ENCODE data around the gene KCNQ1OT1.

The KCNQ1OT1 gene

DNA sequence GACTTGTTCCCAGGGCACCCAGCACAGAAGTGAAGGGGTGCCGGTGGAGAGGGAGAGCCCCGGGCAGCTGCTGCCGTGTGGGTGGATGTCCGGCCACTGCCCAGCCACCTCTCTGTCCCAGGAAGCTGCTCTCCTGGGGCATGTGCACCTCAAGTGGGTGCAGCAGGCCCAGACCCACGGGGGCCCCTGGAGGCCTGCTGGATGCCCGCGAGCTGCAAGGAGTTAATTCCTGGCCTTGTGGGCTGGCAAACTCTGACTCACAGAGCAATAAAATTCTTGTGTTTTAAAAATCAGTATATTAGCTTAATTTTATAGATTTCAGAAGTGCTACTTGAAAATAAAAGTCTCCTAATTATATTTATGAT, 37.4 kb upstream of the KCNQ1OT1 start:
- DNase-seq (ENCODE audit: low read depth in 1 of 2, low spot score in 1 of 2): no peak

DNA sequence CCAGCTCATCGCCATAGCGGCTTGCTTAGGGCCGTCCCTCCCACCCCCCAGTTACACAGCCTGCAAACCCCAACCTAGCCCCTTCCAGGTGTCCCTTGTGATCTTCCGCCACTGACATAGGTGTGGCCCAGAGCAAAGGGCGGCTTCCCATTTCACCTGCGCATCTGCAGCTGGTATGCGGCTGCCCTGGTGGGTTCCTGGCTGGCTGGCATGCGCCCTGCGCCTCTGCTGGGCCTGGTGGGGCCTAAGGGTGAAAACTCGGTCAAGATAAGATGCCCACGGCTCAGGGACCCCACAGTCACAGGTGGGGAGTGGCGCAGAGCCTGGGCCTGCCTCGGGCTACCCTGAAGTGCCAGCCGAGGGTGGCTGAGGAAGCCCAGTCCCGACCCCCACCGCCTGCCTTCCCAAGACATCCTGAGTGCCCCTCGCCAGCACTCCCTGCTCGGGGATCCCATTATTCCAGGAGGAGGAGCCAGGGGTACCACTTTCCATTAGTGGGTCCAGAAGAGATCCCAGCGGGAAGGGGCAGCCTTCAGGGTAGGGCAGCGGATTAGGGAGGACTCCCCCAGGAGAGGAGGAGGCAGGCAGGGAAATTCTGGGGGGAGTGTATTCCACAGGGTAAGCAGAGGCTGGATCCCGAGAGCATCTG, 36.9 kb upstream of the KCNQ1OT1 start:
- DNase-seq (ENCODE audit: low read depth in 1 of 2, low spot score in 1 of 2): no peak

DNA sequence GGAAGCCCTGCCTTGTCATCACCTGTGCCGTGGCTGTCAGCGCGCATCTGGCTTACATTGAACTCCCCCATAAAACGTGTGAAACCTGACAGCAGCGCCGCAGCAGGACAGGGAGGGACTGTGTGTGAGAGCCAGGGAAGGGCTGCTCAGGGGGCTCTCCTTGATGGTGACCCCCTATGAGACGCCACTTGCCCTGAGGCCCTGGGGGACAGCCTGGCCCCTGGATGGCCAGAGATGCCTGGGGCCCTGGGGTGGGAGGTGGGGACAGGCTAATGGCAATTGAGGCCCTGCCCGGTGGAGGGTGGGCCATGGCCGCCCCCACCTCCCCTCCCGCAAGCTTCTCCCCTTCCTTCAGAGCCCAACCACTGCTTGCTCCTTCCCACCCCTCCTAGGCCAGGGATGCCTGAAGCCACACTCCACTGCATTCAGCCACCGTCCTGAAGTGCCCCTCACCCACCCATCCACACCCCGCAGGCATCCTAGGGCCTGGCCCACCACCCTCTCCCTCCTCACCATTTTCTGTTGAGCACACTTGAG, 35.3 kb upstream of the KCNQ1OT1 start:
- no peak for DNase-seq (ENCODE audit: low read depth in 1 of 2, low spot score in 1 of 2)

DNA sequence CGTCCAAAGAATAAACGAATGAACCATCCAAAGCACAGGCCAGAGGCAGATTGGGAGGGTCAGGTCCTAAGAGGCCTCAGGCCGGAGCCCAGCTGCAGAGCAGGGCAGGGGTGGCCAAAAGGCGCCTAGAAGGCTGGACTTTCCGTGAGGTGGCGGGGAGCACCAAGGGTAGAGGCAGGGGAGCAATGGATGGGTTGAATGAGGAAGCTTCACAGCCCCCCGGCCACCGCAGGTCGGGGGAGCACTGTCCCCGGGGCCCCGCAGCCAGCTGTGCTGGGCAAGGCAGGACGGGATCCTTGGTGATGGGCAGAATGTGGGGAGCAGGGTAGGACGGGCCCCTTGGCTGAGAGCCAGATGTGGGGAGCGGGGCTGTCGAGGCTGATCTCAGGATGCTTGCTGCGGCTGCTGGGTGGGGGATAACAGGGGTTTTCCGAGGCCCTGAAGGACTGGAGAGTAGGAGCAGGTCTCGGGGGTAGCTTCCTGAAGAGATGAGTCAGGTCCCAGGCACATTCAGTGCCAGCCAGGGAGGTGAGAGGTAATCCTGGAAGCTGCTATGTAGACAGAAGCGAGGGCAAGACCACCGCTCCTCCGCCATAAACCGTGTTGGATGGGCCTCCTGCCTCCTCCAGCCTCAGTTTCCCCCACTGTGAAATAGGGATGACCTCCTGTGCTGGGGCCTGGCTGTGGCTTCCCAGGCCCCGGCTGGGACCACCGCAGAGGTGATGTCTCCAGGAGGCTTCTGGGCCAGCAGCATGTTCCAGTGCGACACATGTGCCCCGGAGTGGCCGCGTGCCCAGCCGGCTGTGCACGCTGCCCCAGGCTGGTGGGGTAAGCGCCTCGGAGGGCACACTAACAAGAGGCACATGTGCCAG, 34.6 kb upstream of the KCNQ1OT1 start:
- DNase-seq (ENCODE audit: low read depth in 1 of 2, low spot score in 1 of 2): no peak

DNA sequence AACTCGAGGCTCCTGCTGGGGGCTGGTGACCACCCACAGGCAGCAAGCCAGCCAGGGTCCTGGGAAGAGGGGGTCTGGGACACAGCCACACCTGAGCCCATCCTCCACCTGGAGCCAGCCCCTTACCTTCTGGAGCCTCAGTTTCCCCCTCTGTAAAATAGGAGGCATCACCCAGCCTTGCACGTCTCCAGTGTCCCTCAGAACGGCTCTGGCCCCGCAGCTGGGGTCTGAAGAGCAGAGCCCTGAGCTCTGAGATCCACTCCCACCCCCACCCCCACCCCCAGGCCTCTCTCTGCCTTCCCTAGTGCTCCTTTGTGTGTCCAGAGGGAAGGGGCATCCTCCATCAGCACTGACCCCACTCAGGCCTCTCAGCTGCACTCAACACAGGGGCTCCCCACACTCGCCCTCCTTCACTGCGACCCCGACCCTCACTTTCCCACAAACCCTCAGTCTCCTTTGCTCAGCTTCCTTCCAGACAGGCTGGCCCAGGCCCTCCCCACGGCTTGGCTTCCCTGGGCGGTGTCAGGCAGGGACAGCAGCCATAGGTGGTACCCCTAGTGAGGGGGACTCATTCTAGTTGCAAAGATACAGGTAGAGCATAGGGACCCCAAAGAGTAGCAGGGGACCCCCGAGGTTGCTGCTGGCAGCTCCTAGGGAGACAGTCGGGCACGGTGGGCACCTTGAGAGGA, 33.3 kb upstream of the KCNQ1OT1 start:
- DNase-seq (ENCODE audit: low read depth in 1 of 2, low spot score in 1 of 2): no peak

DNA sequence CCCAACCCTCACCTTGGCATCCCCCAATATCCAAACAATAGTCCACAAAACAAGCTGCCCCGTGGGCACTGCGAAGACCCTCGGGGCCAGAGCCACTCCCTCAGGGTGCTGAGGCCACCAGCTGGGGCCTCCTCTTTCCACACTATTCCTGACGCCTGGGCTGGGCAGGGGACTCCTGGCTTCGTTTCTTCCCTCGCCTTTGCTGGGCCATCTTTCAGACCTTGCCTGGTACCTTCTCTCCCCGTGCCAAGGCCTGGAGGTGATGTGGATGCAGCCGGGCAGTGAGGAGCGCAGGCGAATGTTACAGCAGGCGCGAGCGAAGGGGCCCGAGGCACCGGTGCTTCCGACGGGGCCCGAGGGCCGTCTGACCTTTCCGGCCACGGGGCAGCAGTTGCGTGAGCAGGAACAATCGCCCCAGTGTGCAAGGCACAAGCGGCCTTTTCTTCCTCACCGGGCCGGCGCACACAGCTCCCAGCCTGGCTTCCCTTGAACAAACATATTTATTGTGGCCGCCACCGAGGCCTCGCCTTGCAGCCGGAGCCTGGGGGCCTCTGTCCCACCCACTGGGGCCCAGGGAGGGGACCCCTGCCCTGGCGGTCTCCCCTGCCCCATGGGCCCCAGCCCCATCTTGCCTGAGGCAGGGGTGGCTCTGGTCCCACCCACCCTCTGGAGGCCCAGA, 32.6 kb upstream of the KCNQ1OT1 start:
- no peak for DNase-seq (ENCODE audit: low read depth in 1 of 2, low spot score in 1 of 2)

DNA sequence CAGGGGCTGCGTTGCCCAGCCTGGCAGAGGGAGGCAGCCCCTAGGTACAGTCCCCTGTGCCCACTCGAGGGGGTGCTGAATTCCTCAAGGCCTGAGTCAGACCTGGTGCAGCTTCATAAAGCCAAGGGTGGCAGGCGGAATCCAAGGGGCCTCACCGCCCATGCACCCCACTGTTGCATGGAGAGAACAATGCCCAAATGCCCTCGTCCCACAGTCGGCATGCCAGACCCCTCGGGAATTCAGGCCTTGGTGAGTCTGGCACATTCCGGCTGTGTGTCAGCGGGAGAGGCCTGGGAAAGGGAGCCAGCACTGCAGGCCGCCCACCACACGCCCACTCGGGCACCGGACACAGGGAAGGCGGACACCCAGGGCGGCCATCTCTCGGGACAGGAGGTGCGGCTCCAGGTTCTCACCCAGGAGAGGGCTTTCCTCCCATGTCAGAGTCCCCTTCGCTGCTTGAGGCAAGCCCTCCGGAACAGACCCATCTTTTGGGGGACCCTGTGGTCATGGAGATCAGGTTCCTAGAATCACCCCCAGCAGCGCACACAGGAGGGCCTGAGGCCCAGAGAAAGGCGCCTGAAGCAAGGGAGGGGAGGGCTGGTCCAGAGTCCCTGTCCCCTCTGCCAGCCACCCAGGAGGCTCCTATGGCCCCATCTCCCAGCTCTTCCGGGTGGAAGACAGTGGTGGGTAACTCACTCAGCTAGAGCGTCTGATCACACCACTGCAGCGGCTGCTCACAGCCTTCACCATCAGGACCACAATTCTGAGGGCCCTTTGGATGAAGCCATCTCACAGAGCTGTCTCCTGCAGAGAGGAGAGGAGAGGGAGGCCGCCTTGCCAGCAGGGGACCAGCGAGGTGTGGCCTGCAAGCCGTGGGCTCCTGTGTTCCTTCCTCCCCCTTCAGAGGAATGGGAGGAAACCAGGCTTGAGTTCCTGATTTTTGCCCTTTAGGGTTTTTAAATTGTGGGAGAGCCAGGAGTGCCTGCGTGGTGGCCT, 31.6 kb upstream of the KCNQ1OT1 start:
- DNase-seq (ENCODE audit: low read depth in 1 of 2, low spot score in 1 of 2): no peak

DNA sequence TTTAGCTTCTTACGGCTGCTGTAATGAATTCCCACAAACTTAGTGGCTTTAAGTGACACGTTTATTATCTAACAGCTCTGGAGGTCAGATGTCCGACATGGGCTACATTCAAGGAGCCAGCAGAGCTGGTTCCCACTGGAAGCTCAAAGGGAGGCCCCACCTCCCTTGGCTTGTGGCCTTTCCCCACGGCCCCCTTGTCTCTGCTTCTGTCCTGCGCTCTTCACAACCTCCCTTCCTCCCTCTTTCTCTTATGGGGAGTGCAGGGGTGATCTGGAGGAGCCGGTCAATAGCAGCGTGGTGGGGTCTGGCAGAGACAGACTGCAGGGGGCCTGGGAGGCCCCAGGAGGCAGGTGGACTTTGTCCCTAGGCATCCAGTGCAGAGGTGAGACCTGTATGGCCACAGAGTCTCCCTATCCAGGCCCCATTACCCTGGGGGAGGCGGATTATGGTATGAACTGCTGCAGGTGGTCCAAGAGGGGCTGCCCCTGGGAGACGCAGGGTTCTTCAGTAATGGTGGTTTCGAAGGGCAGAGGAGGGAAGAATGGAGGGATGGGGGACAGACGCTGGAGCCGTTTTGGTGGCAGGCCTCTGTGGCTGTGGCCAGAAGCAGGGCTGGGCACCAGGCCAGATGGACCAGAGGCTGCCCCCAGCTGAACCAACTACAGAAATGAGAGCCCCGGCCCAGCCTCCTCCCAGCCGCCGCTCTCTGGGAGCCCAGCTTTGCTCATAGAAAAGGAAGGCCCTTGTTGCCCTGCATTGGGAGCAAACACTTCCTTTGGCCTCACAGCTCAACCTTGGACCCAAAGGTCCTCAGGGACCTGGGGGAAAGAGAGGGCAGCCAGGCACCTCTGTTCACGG, 30.7 kb upstream of the KCNQ1OT1 start:
- no peak for DNase-seq (ENCODE audit: low read depth in 1 of 2, low spot score in 1 of 2)

DNA sequence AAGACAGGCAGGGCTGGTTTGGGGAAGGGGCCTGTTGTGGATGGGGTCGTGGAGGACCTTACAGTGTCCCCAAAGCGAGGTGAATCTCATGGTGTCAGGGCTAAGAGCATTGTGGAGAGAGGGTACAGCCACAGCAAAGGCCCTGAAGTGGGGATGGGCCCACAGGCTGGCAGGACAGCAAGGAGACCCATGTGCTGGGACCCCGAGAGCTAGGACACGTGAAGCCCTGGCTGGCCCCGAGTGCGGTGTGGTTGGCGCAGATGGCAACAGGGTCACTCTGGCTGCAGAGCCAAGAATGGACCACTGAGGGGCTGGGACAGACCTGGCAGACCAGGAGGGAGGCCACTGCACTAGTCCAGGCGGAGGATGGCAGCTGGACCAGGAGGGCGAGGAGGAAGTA, 30.0 kb upstream of the KCNQ1OT1 start:
- DNase-seq (ENCODE audit: low read depth in 1 of 2, low spot score in 1 of 2): no peak

DNA sequence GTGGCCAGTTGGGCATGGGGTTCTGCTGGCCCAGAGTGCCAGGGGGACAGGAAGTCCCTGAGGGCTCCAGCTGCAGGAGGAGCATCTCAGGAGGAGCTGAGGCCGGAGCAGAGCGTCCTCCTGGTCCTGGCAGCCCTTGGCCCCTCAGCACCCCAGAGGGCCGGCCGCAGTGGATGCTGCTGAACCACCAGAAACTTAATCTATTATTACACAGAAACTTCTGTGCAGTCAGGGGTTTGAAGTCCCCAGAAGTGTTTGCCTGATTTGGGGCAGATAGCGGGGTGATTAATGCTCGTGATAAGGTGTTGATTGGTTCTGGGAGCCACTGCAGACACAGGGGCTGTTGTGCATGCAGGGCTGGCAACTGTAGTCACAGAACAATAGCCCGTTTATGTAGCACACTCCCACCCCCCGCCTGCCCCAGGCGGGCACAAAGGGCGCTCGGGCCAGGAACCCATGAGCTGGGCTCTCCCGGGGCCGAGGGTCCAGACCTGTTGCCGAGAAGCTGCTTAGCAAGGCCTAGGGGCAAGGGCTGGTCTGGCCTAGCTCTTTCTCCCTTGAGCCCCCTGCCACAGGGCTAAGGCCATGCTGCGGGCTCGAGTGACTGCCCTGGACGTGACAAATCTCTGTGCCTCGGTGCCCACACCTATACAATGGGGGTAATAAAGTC, 29.0 kb upstream of the KCNQ1OT1 start:
- DNase-seq (ENCODE audit: low read depth in 1 of 2, low spot score in 1 of 2): no peak

DNA sequence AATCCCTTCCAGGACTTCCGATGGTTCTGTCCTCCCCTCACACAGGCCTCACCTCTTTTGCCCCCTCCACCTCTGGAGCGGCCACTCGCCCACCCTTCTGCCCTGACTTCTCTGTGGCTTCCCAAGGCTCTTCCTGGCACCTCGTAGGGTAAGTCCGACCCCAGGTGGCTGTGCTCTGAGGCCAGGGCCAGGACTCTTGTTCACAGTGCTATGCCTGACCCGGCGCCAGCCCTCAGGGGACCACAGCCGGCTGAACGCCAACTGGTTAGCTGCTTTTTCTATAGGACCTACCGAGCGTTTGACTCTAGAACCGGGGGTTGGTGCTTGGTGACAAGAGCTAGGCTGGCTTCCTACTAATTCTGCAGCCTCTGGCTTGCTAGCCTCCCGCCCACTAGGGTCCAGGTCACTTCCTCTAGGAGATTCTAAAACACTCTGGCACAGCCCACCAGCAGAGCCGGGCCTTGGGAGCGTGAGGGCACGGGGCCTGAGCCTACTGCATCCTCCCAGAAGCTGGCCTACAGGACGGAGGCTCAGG, 28.4 kb upstream of the KCNQ1OT1 start:
- no peak for DNase-seq (ENCODE audit: low read depth in 1 of 2, low spot score in 1 of 2)

DNA sequence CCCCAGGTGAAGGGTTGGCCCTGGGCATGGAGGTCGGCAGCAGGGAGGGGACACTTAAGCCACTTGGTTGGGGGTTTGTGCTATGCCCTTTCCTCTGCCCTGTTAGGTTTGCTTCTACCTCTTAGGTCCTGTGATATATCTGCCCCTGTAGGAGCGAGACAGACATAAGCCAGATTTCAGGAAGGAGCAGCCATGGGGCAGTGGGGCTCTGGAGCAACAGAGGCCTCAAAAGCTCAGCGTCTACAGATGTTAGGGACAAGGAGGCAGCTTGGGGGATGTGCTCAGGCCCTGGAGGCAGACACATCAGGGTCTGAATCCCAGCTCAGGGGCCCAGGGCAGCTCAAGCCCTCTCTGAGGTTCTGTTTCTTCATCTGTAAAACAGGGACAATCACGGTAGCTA, 27.2 kb upstream of the KCNQ1OT1 start:
- DNase-seq (ENCODE audit: low read depth in 1 of 2, low spot score in 1 of 2): no peak

DNA sequence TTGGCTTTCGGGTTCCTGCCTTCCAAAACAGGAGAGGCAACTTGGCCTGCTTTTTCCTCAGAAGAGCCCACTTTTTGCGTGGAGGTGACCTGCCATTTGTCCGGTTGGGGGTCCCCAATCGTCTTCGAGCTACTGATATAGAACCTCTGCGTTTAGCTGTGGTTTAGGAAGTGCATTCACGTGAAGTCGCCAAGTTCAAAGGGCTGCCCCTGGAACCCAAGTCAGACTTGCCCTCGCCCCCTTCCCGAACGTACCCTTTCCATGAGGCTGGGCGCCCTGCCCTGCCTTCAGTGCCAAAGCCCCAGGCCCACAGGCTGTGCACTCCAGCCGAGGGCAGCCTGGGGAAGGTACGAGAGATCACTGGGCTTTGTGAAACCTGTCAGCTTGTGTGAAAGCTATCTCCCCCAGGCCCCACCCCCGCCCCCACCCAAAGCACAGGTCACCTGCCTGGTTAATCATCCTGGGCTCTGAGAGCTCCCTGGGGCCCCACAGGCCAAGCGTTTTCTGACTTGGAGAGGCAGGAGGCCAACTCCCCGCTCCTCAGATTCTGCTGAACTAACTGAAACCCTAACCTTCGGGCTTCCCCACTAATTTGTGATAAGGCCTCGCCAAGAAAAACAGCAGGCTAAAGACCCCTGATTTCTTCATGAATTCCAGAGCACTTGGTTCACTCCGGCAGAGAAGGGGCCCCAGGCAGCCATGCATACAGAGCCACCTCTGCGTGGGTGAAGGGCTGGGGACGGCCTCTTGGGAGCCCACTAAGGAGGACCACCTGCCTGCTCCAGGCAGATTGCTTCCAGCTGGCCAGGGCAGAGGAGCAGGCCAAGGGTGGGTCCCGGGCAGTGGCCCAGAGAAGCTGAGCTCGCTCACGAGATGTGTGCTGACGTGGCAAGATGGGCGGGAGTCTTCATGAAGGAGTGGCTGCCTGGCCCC, 25.8 kb upstream of the KCNQ1OT1 start:
- DNase-seq (ENCODE audit: low read depth in 1 of 2, low spot score in 1 of 2): no peak

DNA sequence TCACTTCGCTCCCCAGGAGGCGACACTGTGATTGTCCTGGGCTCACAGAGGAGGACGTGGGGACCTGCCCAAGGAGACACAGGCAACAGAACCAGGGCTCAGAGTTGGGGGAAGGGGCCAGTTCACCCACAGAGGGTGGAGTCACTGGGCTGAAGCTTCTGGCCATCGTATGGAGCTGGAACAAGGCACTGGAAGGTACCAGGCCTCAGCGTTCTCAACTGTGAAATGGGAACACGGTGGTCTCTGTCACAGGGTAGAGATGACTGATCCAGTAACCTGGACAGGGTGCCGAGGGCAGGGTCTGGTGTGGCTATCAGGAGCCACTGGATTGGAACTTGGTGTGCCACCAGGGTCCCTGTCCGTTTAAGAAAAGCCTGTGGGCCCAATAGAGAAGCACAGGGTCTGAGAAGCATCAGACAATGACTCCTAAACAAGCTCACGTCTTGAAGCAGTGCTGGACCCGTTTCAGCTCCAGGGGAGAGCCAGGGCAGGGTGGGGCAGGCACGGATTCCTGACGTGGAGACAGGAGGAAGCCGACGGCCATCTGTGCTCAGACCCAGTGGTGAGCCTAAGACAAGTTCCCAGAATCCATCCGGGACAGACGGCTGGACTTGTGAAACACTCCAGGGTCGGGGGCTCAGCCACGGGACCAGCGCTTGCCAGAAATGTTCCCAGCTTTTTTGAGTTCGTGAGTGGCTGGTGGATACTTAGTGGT, 25.0 kb upstream of the KCNQ1OT1 start:
- DNase-seq (ENCODE audit: low read depth in 1 of 2, low spot score in 1 of 2): no peak

DNA sequence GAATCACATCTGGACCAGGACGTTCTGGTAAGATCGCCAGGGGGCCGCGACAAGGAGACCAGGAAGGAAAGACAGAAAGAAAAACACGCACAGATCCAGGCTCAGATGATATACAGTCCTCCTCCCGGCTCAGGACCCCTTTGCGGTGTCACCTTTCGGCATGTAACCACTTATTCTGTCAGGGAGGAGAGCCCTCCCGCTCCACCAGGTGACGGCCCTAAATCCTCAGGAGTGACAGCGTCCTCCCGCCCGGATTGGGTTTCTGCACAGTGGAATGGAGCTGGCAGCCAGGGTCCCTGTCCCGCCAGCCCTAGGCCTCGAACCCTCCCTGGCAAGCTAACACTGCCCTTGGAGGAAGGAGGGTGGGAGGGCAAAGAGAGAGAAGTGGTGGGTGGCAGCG, 24.3 kb upstream of the KCNQ1OT1 start:
- no peak for DNase-seq (ENCODE audit: low read depth in 1 of 2, low spot score in 1 of 2)

DNA sequence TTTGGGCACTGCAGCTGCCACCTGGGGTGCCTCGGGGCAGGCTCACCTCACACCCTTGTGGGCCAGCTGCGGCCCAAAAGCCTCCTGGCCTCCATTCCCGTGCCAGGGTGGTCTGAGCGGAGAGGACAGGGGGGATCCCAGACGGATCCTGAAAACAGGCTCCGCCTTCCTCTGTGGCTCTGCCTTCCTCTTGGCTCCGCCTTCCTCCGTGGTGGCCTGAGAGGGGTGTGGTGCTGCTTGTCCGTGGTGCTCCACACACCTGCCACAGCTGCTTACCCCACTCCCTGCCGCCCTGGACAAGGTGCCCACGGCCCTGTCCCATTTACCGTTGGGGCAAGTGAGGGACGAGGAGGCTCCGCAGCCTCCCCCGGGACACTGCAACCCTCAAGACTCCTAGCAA, 23.2 kb upstream of the KCNQ1OT1 start:
- DNase-seq (ENCODE audit: low read depth in 1 of 2, low spot score in 1 of 2): no peak

Data from stimulated activated CD4-positive, alpha-beta T cell treated with anti-CD3 and anti-CD28 coated beads, Interleukin-15, amount 100 ng/mL, for 1 hour (primary cell).